ENCODE measurements around the gene NAMPT. TPM values are rescaled to one million over a fixed set of nuclear protein-coding genes. Genes with fewer than 3 reads are reported as not detected.

Gene NAMPT
- total RNA-seq, 2 experiments from 2014 or later, result 790 to 812 TPM

- H3K4me1 Mint-ChIP-seq (ENCODE audit: low read depth), result peaks cover 7% of the 10 kb centered on the region
- ChIA-PET POLR2A (no interaction called here), CTCF (no interaction called here)
- peaks cover 16% of the 10 kb centered on the region for H3K27me3 Mint-ChIP-seq
- no peak for TF ChIP-seq CTCF (IDR thresholded peaks at IDR 0.05)
- no peak for DNase-seq
- H3K9me3 Mint-ChIP-seq, result no peaks in the 10 kb centered on the region
- no peak for ATAC-seq
- H3K4me3 Mint-ChIP-seq, result no peak overlapping the region
- intact Hi-C loops (cut with micrococcal nuclease), result no loop called here
- H3K27ac Mint-ChIP-seq, result no peak overlapping the region
- no peaks in the 10 kb centered on the region for H3K36me3 Mint-ChIP-seq (ENCODE audit: low read depth)
Observed at GRCh38 chr7:106222545-106222944, 62.2 kb downstream of the NAMPT start.

GRCh38 chr7:106220307-106220706 lies 64.5 kb downstream of the NAMPT start:
- intact Hi-C loops (cut with micrococcal nuclease), result no loop called here
- no peak for TF ChIP-seq CTCF (IDR thresholded peaks at IDR 0.05)
- no peak overlapping the region for H3K4me3 Mint-ChIP-seq
- no peak overlapping the region for H3K27ac Mint-ChIP-seq
- DNase-seq (no peak), ATAC-seq (no peak)
- POLR2A ChIA-PET, result no interaction called here
- H3K4me1 Mint-ChIP-seq (ENCODE audit: low read depth), result peaks cover 7% of the 10 kb centered on the region
- CTCF ChIA-PET, result interaction anchor here (4.4 kb wide), 1 partner anchor 44 kb away, joined by 16 read pairs; no protein-coding TSS in a partner anchor
- H3K9me3 Mint-ChIP-seq, result no peaks in the 10 kb centered on the region
- no peaks in the 10 kb centered on the region for H3K36me3 Mint-ChIP-seq (ENCODE audit: low read depth)
- H3K27me3 Mint-ChIP-seq, result peaks cover 14% of the 10 kb centered on the region

GRCh38 chr7:106219170-106219569 lies 65.6 kb downstream of the NAMPT start:
- H3K27me3 Mint-ChIP-seq, result peaks cover 9% of the 10 kb centered on the region
- no peak overlapping the region for H3K27ac Mint-ChIP-seq
- peaks cover 7% of the 10 kb centered on the region for H3K4me1 Mint-ChIP-seq (ENCODE audit: low read depth)
- no peak overlapping the region for H3K4me3 Mint-ChIP-seq
- ATAC-seq (no peak), DNase-seq (no peak)
- ChIA-PET CTCF (interaction anchor here (1.2 to 4.4 kb wide), 3 partner anchors 42 to 243 kb away, joined by 3 to 16 read pairs (median 4); no protein-coding TSS in a partner anchor), POLR2A (no interaction called here)
- no peaks in the 10 kb centered on the region for H3K36me3 Mint-ChIP-seq (ENCODE audit: low read depth)
- no peaks in the 10 kb centered on the region for H3K9me3 Mint-ChIP-seq
- TF ChIP-seq CTCF (IDR thresholded peaks at IDR 0.05), result no peak
- intact Hi-C loops (cut with micrococcal nuclease), result no loop called here

- intact Hi-C loops (cut with micrococcal nuclease), result no loop called here
Observed at GRCh38 chr7:106218546-106218945, 66.2 kb downstream of the NAMPT start.

More at GRCh38 chr7:106218546-106218945, 66.2 kb downstream of the NAMPT start:
- ChIA-PET POLR2A (no interaction called here), CTCF (interaction anchor here (1.2 to 4.4 kb wide), 4 partner anchors 42 to 244 kb away, joined by 3 to 16 read pairs (median 5); no protein-coding TSS in a partner anchor)
- DNase-seq (no peak), ATAC-seq (no peak)
- Mint-ChIP-seq H3K36me3 (ENCODE audit: low read depth) (no peaks in the 10 kb centered on the region), H3K27ac (no peak overlapping the region), H3K4me3 (no peak overlapping the region), H3K9me3 (no peaks in the 10 kb centered on the region), H3K27me3 (peaks cover 9% of the 10 kb centered on the region), H3K4me1 (ENCODE audit: low read depth) (peaks cover 7% of the 10 kb centered on the region)
- TF ChIP-seq CTCF (IDR thresholded peaks at IDR 0.05), result no peak
